ENCODE results near the gene JSRP1.

DNA sequence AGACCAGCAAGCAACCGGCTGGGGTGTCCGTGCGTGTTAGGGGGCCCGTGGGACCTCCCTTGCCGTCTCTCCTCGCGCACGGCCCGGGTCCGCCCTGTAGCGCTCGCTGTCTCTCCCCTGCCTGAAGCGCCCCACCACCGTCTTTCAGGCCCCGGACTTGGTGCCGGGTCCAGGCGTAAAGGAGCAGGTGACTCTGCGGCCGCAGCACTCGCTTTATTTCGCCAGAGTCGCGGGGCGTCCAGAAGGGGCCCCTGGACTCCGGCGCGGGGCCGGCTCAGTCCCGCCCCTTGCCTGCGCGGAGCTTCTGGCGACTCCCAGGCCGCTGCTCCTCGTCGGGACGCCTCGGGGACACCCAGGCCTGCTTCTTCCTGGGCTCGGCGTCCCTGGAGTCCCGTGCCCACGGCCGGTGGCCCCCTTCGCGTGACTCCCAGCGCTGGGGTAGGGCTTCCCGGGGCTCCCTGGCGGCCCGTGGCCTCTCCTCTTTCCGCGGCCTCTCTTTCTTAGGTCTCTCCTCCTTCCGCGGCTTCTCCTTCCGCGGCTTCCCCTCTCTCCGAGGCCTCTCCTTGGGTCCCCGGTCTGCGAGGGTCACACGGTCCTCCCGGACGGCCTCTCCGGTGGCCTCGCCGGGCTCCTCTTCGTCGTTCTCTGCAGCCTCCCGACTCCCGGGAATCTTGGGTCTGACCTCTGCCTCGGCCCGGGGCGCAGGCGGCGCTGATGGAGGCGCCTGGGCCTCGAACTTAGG is 4.0 kb downstream of the JSRP1 start:
- no peak for TF ChIP-seq CTCF (IDR thresholded peaks at IDR 0.05 in 2 of 3, conservative IDR thresholded peaks at IDR 0.05 in 1 of 3; ENCODE audit: control insufficient read depth in 2 of 3, extremely low read depth in 1 of 3, insufficient read depth in 1 of 3, low read depth in 3 of 3, low read length in 3 of 3)
- no peak for TF ChIP-seq ZNF24 (IDR thresholded peaks at IDR 0.05)

All from GM12878 (cell line).